ENCODE data around the gene LRRFIP1. TPM values are rescaled to one million over a fixed set of nuclear protein-coding genes. Genes with fewer than 3 reads are reported as not detected.

Gene LRRFIP1
- total RNA-seq, 2 experiments from 2014 or later = 157 to 161 TPM

DNA sequence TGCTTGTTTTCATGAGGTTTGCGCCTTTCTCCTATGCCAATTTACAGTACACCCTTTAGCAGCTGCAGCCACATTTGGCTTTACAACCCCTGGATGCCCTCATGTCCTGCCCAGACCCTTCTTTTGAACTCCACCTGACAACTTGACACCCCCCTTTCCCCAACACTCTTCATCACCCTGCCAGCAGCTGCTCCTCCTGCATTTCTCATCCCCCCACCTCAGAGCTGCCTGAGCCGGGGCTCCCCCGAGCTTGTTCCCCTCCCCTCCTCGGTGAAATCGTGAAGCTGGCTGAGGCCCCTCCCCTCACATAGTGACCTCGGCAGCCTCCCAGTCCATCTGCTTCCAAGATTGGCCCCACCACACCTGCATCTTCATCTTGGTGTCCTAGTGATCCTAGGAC lies 40.5 kb downstream of the LRRFIP1 start:
- Histone ChIP-seq H3K36me3 (ENCODE audit: insufficient read depth, low read length) (no peaks in the 10 kb centered on the region), H3K4me1 (ENCODE audit: insufficient read depth, low read length) (peaks cover 11% of the 10 kb centered on the region), H3K27me3 (ENCODE audit: control insufficient read depth in 1 of 2, insufficient read depth in 2 of 2, low read length in 2 of 2) (no peaks in the 10 kb centered on the region), H3K9me3 (ENCODE audit: control insufficient read depth in 1 of 2, insufficient read depth in 1 of 2, low read length in 2 of 2) (no peaks in the 10 kb centered on the region), H3K4me3 (ENCODE audit: low read length) (no peak overlapping the region), H3K27ac (ENCODE audit: low read depth in 1 of 2, low read length in 2 of 2) (no peak overlapping the region)
- no peak overlapping the region for H3K4me3 Mint-ChIP-seq
- ChIA-PET CTCF (interaction anchor here (8.7 kb wide), 1 partner anchor 76 kb away, joined by 101 read pairs; no protein-coding TSS in a partner anchor), POLR2A (interaction anchor here (1.3 kb wide), 2 partner anchors 10 to 582 kb away, joined by 3 read pairs; partner anchors contain the start of gene COPS8)
- peaks cover 8% of the 10 kb centered on the region for H3K27me3 Mint-ChIP-seq
- TF ChIP-seq, protein P1, sequence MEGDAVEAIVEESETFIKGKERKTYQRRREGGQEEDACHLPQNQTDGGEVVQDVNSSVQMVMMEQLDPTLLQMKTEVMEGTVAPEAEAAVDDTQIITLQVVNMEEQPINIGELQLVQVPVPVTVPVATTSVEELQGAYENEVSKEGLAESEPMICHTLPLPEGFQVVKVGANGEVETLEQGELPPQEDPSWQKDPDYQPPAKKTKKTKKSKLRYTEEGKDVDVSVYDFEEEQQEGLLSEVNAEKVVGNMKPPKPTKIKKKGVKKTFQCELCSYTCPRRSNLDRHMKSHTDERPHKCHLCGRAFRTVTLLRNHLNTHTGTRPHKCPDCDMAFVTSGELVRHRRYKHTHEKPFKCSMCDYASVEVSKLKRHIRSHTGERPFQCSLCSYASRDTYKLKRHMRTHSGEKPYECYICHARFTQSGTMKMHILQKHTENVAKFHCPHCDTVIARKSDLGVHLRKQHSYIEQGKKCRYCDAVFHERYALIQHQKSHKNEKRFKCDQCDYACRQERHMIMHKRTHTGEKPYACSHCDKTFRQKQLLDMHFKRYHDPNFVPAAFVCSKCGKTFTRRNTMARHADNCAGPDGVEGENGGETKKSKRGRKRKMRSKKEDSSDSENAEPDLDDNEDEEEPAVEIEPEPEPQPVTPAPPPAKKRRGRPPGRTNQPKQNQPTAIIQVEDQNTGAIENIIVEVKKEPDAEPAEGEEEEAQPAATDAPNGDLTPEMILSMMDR (IDR thresholded peaks at IDR 0.05) = no peak
- no peaks in the 10 kb centered on the region for H3K9me3 Mint-ChIP-seq
- intact Hi-C loops (cut with DNase I, micrococcal nuclease) = no loop called here
- H3K36me3 Mint-ChIP-seq (ENCODE audit: low read depth) = no peaks in the 10 kb centered on the region
- H3K4me1 Mint-ChIP-seq (ENCODE audit: low read depth) = peaks cover 5% of the 10 kb centered on the region
- no peak overlapping the region for H3K27ac Mint-ChIP-seq
- no peak for DNase-seq
- no peak for ATAC-seq (ENCODE audit: poor library complexity)

GRCh38 chr2:237668440-237668839 lies 41.1 kb downstream of the LRRFIP1 start:
- intact Hi-C loops (cut with DNase I, micrococcal nuclease) = no loop called here
- Histone ChIP-seq H3K4me1 (ENCODE audit: insufficient read depth, low read length) (peaks cover 13% of the 10 kb centered on the region), H3K9me3 (ENCODE audit: control insufficient read depth in 1 of 2, insufficient read depth in 1 of 2, low read length in 2 of 2) (no peaks in the 10 kb centered on the region), H3K36me3 (ENCODE audit: insufficient read depth, low read length) (no peaks in the 10 kb centered on the region), H3K27ac (ENCODE audit: low read depth in 1 of 2, low read length in 2 of 2) (no peak overlapping the region), H3K4me3 (ENCODE audit: low read length) (no peak overlapping the region), H3K27me3 (ENCODE audit: control insufficient read depth in 1 of 2, insufficient read depth in 2 of 2, low read length in 2 of 2) (no peaks in the 10 kb centered on the region)
- no peaks in the 10 kb centered on the region for H3K9me3 Mint-ChIP-seq
- H3K27ac Mint-ChIP-seq = no peak overlapping the region
- peaks cover 8% of the 10 kb centered on the region for H3K27me3 Mint-ChIP-seq
- DNase-seq = no peak
- POLR2A ChIA-PET = interaction anchor here (1.3 kb wide), 2 partner anchors 11 to 583 kb away, joined by 3 read pairs; partner anchors contain the start of gene COPS8
- TF ChIP-seq, protein P1 (IDR thresholded peaks at IDR 0.05) = no peak
- peaks cover 7% of the 10 kb centered on the region for H3K4me1 Mint-ChIP-seq (ENCODE audit: low read depth)
- CTCF ChIA-PET = interaction anchor here (8.7 kb wide), 1 partner anchor 75 kb away, joined by 101 read pairs; no protein-coding TSS in a partner anchor
- ATAC-seq (ENCODE audit: poor library complexity) = no peak
- no peak overlapping the region for H3K4me3 Mint-ChIP-seq
- no peaks in the 10 kb centered on the region for H3K36me3 Mint-ChIP-seq (ENCODE audit: low read depth)

GRCh38 chr2:237669283-237669627 lies 41.9 kb downstream of the LRRFIP1 start:
- TF ChIP-seq, protein P1 (IDR thresholded peaks at IDR 0.05) = no peak
- intact Hi-C loops (cut with DNase I, micrococcal nuclease) = no loop called here
- Mint-ChIP-seq H3K36me3 (ENCODE audit: low read depth) (no peaks in the 10 kb centered on the region), H3K4me1 (ENCODE audit: low read depth) (peaks cover 15% of the 10 kb centered on the region), H3K27me3 (peaks cover 8% of the 10 kb centered on the region), H3K9me3 (no peaks in the 10 kb centered on the region), H3K4me3 (no peak overlapping the region), H3K27ac (no peak overlapping the region)
- Histone ChIP-seq H3K27ac (ENCODE audit: low read depth in 1 of 2, low read length in 2 of 2) (no peak overlapping the region), H3K36me3 (ENCODE audit: insufficient read depth, low read length) (no peaks in the 10 kb centered on the region), H3K4me3 (ENCODE audit: low read length) (no peak overlapping the region), H3K27me3 (ENCODE audit: control insufficient read depth in 1 of 2, insufficient read depth in 2 of 2, low read length in 2 of 2) (no peaks in the 10 kb centered on the region), H3K9me3 (ENCODE audit: control insufficient read depth in 1 of 2, insufficient read depth in 1 of 2, low read length in 2 of 2) (no peaks in the 10 kb centered on the region), H3K4me1 (ENCODE audit: insufficient read depth, low read length) (peaks cover 17% of the 10 kb centered on the region)
- ChIA-PET CTCF (interaction anchor here (0.8 to 8.7 kb wide), 3 partner anchors 18 to 88 kb away, joined by 3 to 101 read pairs (median 3); no protein-coding TSS in a partner anchor), POLR2A (interaction anchor here (1.3 to 7.6 kb wide), 2 partner anchors 23 to 583 kb away, joined by 3 to 235 read pairs; partner anchors contain the start of gene COPS8)
- no peak for DNase-seq
- ATAC-seq (ENCODE audit: poor library complexity) = no peak

Data from CD4-positive, alpha-beta T cell (primary cell).